GM19468 (cell line): Measurements from ENCODE around the gene PAM.

ENCODE experiments used
- ATAC-seq: cut with Tn5 transposase; IDR thresholded peaks from one replicate; pipeline ENCODE4 v1.9.1; 2021; ENCODE audit warnings: mild to moderate bottlenecking, moderate library complexity, moderate number of reproducible peaks; ENCODE audit not compliant: unreplicated experiment; ENCODE audit errors: extremely low read depth

Gene PAM

GRCh38 chr5:102754767-102755431, at the start of gene PAM:
Gene PAM, plus strand, starts transcription at chr5:102755305. Its CDS starts 110,891 bp downstream, at chr5:102866196.
- peak; percentile 76 for ATAC-seq

GRCh38 chr5:102711525-102712385, 43.4 kb upstream of the PAM start:
- ATAC-seq: no peak

- ATAC-seq: no peak
Measured at GRCh38 chr5:102713278-102713677, 41.8 kb upstream of the PAM start.

- ATAC-seq: peak; percentile 42
Measured at GRCh38 chr5:102713682-102714231, 41.3 kb upstream of the PAM start.

- no peak for ATAC-seq
Measured at GRCh38 chr5:102715082-102715807, 39.9 kb upstream of the PAM start.

- no peak for ATAC-seq
Measured at GRCh38 chr5:102716017-102716416, 39.1 kb upstream of the PAM start.

GRCh38 chr5:102718819-102719218, 36.3 kb upstream of the PAM start:
- ATAC-seq: no peak

- ATAC-seq: no peak
Measured at GRCh38 chr5:102719886-102720285, 35.2 kb upstream of the PAM start.

GRCh38 chr5:102720969-102721368, 34.1 kb upstream of the PAM start:
- no peak for ATAC-seq

GRCh38 chr5:102722931-102723330, 32.2 kb upstream of the PAM start:
- ATAC-seq: no peak

- no peak for ATAC-seq
Measured at GRCh38 chr5:102731693-102732092, 23.4 kb upstream of the PAM start.

GRCh38 chr5:102733534-102733933, 21.6 kb upstream of the PAM start:
- ATAC-seq: no peak

- no peak for ATAC-seq
Measured at GRCh38 chr5:102737161-102737560, 17.9 kb upstream of the PAM start.

- no peak for ATAC-seq
Measured at GRCh38 chr5:102737805-102738469, 17.2 kb upstream of the PAM start.

GRCh38 chr5:102740515-102740914, 14.6 kb upstream of the PAM start:
- ATAC-seq: no peak

- no peak for ATAC-seq
Measured at GRCh38 chr5:102742215-102742614, 12.9 kb upstream of the PAM start.

GRCh38 chr5:102743900-102744299, 11.2 kb upstream of the PAM start:
- no peak for ATAC-seq

- peak; percentile 14 for ATAC-seq
Measured at GRCh38 chr5:102747386-102748166, 7.5 kb upstream of the PAM start.

GRCh38 chr5:102749416-102750030, 5.6 kb upstream of the PAM start:
- no peak for ATAC-seq
